HG03095 (cell line): ENCODE data around the gene CACNA2D4.

Source experiments
- ATAC-seq: cut with Tn5 transposase; IDR thresholded peaks from one replicate; pipeline ENCODE4 v1.9.1; 2021; ENCODE audit warnings: moderate library complexity; ENCODE audit not compliant: unreplicated experiment

Gene CACNA2D4

GRCh38 chr12:1836241-1836803, 82.1 kb downstream of the CACNA2D4 start:
- no peak for ATAC-seq

- no peak for ATAC-seq
These were observed 83.0 kb downstream of the CACNA2D4 start for GRCh38 chr12:1835211-1836131.

- ATAC-seq: no peak
These were observed 84.1 kb downstream of the CACNA2D4 start for GRCh38 chr12:1834186-1834925.

GRCh38 chr12:1833596-1834028, 84.8 kb downstream of the CACNA2D4 start:
- ATAC-seq: no peak

- ATAC-seq: no peak
These were observed 85.5 kb downstream of the CACNA2D4 start for GRCh38 chr12:1832801-1833595.

GRCh38 chr12:1830981-1831963, 87.2 kb downstream of the CACNA2D4 start:
- no peak for ATAC-seq

GRCh38 chr12:1830401-1830845, 88.0 kb downstream of the CACNA2D4 start:
- ATAC-seq: no peak

GRCh38 chr12:1829306-1829900, 89.0 kb downstream of the CACNA2D4 start:
- no peak for ATAC-seq

GRCh38 chr12:1828856-1829255, 89.6 kb downstream of the CACNA2D4 start:
- no peak for ATAC-seq

- no peak for ATAC-seq
These were observed 90.3 kb downstream of the CACNA2D4 start for GRCh38 chr12:1827826-1828805.

- ATAC-seq: no peak
These were observed 91.4 kb downstream of the CACNA2D4 start for GRCh38 chr12:1826867-1827705.

- ATAC-seq: no peak
These were observed 92.1 kb downstream of the CACNA2D4 start for GRCh38 chr12:1826401-1826800.

- ATAC-seq: no peak
These were observed 92.9 kb downstream of the CACNA2D4 start for GRCh38 chr12:1825382-1826102.

- ATAC-seq: no peak
These were observed 95.2 kb downstream of the CACNA2D4 start for GRCh38 chr12:1823237-1823636.

GRCh38 chr12:1822699-1823098, 95.8 kb downstream of the CACNA2D4 start:
- ATAC-seq: no peak

- ATAC-seq: no peak
These were observed 96.6 kb downstream of the CACNA2D4 start for GRCh38 chr12:1821805-1822204.
